HG03095 (cell line): ENCODE data around the gene SLC11A2.
"Not testable (repeated sequence)": the region's sequence is repeated elsewhere in the genome, so short reads cannot be mapped to it uniquely, and the experiment has no call there.

Source experiments
- ATAC-seq: cut with Tn5 transposase; IDR thresholded peaks from one replicate; pipeline ENCODE4 v1.9.1; 2021; ENCODE audit warnings: moderate library complexity; ENCODE audit not compliant: unreplicated experiment

The SLC11A2 gene

GRCh38 chr12:50991291-50991690 lies 34.9 kb downstream of the SLC11A2 start:
- no peak for ATAC-seq

- ATAC-seq = no peak
Observed at GRCh38 chr12:50990791-50991190, 35.4 kb downstream of the SLC11A2 start.

- ATAC-seq = no peak
Observed at GRCh38 chr12:50990147-50990727, 35.9 kb downstream of the SLC11A2 start.

GRCh38 chr12:50988871-50989270 lies 37.3 kb downstream of the SLC11A2 start:
- no peak for ATAC-seq

- no peak for ATAC-seq
Observed at GRCh38 chr12:50988051-50988450, 38.1 kb downstream of the SLC11A2 start.

- ATAC-seq = no peak
Observed at GRCh38 chr12:50986966-50987737, 39.0 kb downstream of the SLC11A2 start.

GRCh38 chr12:50985322-50985721 lies 40.9 kb downstream of the SLC11A2 start:
- ATAC-seq = no peak

GRCh38 chr12:50984586-50985298 lies 41.4 kb downstream of the SLC11A2 start:
- ATAC-seq = no peak

- no peak for ATAC-seq
Observed at GRCh38 chr12:50981319-50982239, 44.6 kb downstream of the SLC11A2 start.

- no peak for ATAC-seq
Observed at GRCh38 chr12:50980545-50980944, 45.6 kb downstream of the SLC11A2 start.

GRCh38 chr12:50979369-50980052 lies 46.7 kb downstream of the SLC11A2 start:
- ATAC-seq = peak; percentile 62

GRCh38 chr12:50971946-50972345 lies 54.2 kb downstream of the SLC11A2 start:
- ATAC-seq = no peak

- ATAC-seq = no peak
Observed at GRCh38 chr12:50964432-50964831, 61.8 kb downstream of the SLC11A2 start.

- no peak for ATAC-seq
Observed at GRCh38 chr12:50961708-50962107, 64.5 kb downstream of the SLC11A2 start.

GRCh38 chr12:50960130-50960529 lies 66.1 kb downstream of the SLC11A2 start:
- ATAC-seq = no peak

GRCh38 chr12:50955697-50956096 lies 70.5 kb downstream of the SLC11A2 start:
- ATAC-seq = no peak

- no peak for ATAC-seq
Observed at GRCh38 chr12:50955288-50955687, 70.9 kb downstream of the SLC11A2 start.

- ATAC-seq = not testable (repeated sequence)
Observed at GRCh38 chr12:50954789-50955188, 71.4 kb downstream of the SLC11A2 start.

- no peak for ATAC-seq
Observed at GRCh38 chr12:50953047-50953446, 73.1 kb downstream of the SLC11A2 start.

GRCh38 chr12:50952510-50952909 lies 73.7 kb downstream of the SLC11A2 start, which contains the start of gene HIGD1C:
Gene HIGD1C, plus strand, starts transcription at chr12:50952544. Its CDS starts 1,455 bp downstream, at chr12:50953999.
- ATAC-seq = no peak
